ENCODE results near the gene TREX2. TPM values are rescaled to one million over a fixed set of nuclear protein-coding genes. Genes with fewer than 3 reads are reported as not detected.

The TREX2 gene
- polyA plus RNA-seq, 1 donor (not counting 4 experiments of a cell fraction or from before 2014, with no cell fraction given): 0.31 TPM

GRCh38 chrX:153491351-153491914 lies 45.6 kb upstream of the TREX2 start:
- dilution Hi-C loops (cut with MboI; ENCODE audit: extremely low pct_ligation_motif_present, low sequenced_read_pairs): no loop called here

DNA sequence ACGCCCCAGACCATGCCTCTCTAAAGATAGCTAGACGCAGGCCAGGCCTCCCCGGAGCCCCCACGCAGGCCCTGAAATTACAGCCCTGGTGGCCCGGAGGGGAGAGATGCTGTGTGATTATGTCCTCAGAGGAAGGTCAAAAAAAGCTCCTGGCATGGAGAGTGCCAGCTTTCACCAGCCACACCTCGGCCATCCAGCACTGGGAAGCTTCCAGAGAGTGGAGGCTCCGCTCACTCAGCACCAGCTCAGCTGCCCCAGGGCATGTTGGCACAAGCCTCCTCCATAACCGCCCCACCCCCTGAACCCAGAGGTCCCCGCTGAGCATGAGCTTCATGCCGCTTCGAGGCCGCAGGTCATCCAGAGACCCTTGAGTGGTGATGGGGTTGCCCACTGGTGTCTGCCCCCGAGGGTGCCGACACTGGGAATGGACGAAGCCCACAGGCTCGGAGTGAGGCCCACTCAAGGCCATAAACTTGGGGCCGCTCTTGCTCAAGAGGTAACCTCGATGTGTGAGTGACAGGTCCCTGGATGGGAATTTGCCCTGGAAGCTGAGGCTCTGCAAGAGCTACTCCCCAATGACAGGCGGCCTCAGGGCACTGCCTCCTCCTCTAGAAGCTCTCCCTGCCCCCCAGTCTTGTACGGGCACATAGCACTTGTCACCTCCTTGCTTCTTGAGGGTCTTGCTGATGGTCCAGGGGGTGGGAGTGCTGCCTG lies 44.5 kb upstream of the TREX2 start:
- H3K36me3 ChIP-seq (ENCODE audit: control insufficient read depth in 2 of 2, extremely low read depth in 1 of 2, insufficient read depth in 2 of 2, low read length in 2 of 2): no peaks in the 10 kb centered on the region
- H3K27me3 ChIP-seq (ENCODE audit: control insufficient read depth, extremely low read depth, insufficient read depth, low read length): peaks cover 9% of the 10 kb centered on the region
- FAIRE-seq: no peak
- no peak overlapping the region for H3K9ac ChIP-seq (ENCODE audit: control insufficient read depth, extremely low read depth, insufficient read depth, low read length)
- H3K9me1 ChIP-seq (ENCODE audit: control insufficient read depth, extremely low read depth, insufficient read depth, low read length): no peaks in the 10 kb centered on the region
- TF ChIP-seq EZH2 (IDR thresholded peaks at IDR 0.05; ENCODE audit: low read length) (no peak), CTCF (optimal IDR thresholded peaks at IDR 0.05 in 1 of 3, IDR thresholded peaks at IDR 0.05 in 1 of 3, conservative IDR thresholded peaks at IDR 0.05 in 1 of 3; ENCODE audit: extremely low read depth in 1 of 3, insufficient read depth in 2 of 3, low read length in 3 of 3) (no peak)
- H3K4me1 ChIP-seq (ENCODE audit: control insufficient read depth, extremely low read depth, insufficient read depth, low read length): peaks cover 2% of the 10 kb centered on the region
- no peak overlapping the region for H3K4me3 ChIP-seq (ENCODE audit: control insufficient read depth in 2 of 3, extremely low read depth in 1 of 3, insufficient read depth in 2 of 3, low read depth in 1 of 3, low read length in 3 of 3)
- dilution Hi-C loops (cut with MboI; ENCODE audit: extremely low pct_ligation_motif_present, low sequenced_read_pairs): no loop called here
- no peaks in the 10 kb centered on the region for H4K20me1 ChIP-seq (ENCODE audit: control insufficient read depth, extremely low read depth, insufficient read depth, low read length)
- no peak overlapping the region for H3K4me2 ChIP-seq (ENCODE audit: control insufficient read depth, extremely low read depth, insufficient read depth, low read depth, low read length)
- H2AFZ ChIP-seq (ENCODE audit: control insufficient read depth, low read length): no peak overlapping the region
- no peaks in the 10 kb centered on the region for H3K79me2 ChIP-seq (ENCODE audit: control insufficient read depth, insufficient read depth, low read length)
- no peak overlapping the region for H3K27ac ChIP-seq (ENCODE audit: control insufficient read depth, insufficient read depth, low read length)
- no peaks in the 10 kb centered on the region for H3K9me3 ChIP-seq (ENCODE audit: control insufficient read depth, low read depth, low read length)
- no peak for DNase-seq (ENCODE audit: low read depth, low spot score)

More at GRCh38 chrX:153491351-153491914, 45.6 kb upstream of the TREX2 start:
- no peak overlapping the region for H3K9ac ChIP-seq (ENCODE audit: control insufficient read depth, extremely low read depth, insufficient read depth, low read length)
- no peak overlapping the region for H3K27ac ChIP-seq (ENCODE audit: control insufficient read depth, insufficient read depth, low read length)
- H3K27me3 ChIP-seq (ENCODE audit: control insufficient read depth, extremely low read depth, insufficient read depth, low read length): peaks cover 20% of the 10 kb centered on the region
- H3K4me2 ChIP-seq (ENCODE audit: control insufficient read depth, extremely low read depth, insufficient read depth, low read depth, low read length): no peak overlapping the region
- no peaks in the 10 kb centered on the region for H3K9me3 ChIP-seq (ENCODE audit: control insufficient read depth, low read depth, low read length)
- no peaks in the 10 kb centered on the region for H4K20me1 ChIP-seq (ENCODE audit: control insufficient read depth, extremely low read depth, insufficient read depth, low read length)
- FAIRE-seq (no peak), DNase-seq (ENCODE audit: low read depth, low spot score) (no peak)
- H3K9me1 ChIP-seq (ENCODE audit: control insufficient read depth, extremely low read depth, insufficient read depth, low read length): no peaks in the 10 kb centered on the region
- TF ChIP-seq CTCF (optimal IDR thresholded peaks at IDR 0.05 in 1 of 3, IDR thresholded peaks at IDR 0.05 in 1 of 3, conservative IDR thresholded peaks at IDR 0.05 in 1 of 3; ENCODE audit: extremely low read depth in 1 of 3, insufficient read depth in 2 of 3, low read length in 3 of 3): no peak
- no peak for TF ChIP-seq EZH2 (IDR thresholded peaks at IDR 0.05; ENCODE audit: low read length)
- no peak overlapping the region for H3K4me3 ChIP-seq (ENCODE audit: control insufficient read depth in 2 of 3, extremely low read depth in 1 of 3, insufficient read depth in 2 of 3, low read depth in 1 of 3, low read length in 3 of 3)
- peaks cover 2% of the 10 kb centered on the region for H3K4me1 ChIP-seq (ENCODE audit: control insufficient read depth, extremely low read depth, insufficient read depth, low read length)
- H2AFZ ChIP-seq (ENCODE audit: control insufficient read depth, low read length): no peak overlapping the region
- no peaks in the 10 kb centered on the region for H3K79me2 ChIP-seq (ENCODE audit: control insufficient read depth, insufficient read depth, low read length)
- H3K36me3 ChIP-seq (ENCODE audit: control insufficient read depth in 2 of 2, extremely low read depth in 1 of 2, insufficient read depth in 2 of 2, low read length in 2 of 2): no peaks in the 10 kb centered on the region
